GM18508 (cell line): Measurements from ENCODE around the gene LRP1-AS.

Experiments used
- ATAC-seq: cut with Tn5 transposase; IDR thresholded peaks from one replicate; pipeline ENCODE4 v1.9.1; 2021; ENCODE audit warnings: moderate number of reproducible peaks; ENCODE audit not compliant: insufficient read depth, unreplicated experiment

The LRP1-AS gene

GRCh38 chr12:57105011-57105753, 42.2 kb downstream of the LRP1-AS start:
- ATAC-seq, result no peak

GRCh38 chr12:57104292-57104910, 43.0 kb downstream of the LRP1-AS start:
- no peak for ATAC-seq

- no peak for ATAC-seq
Measured at GRCh38 chr12:57103856-57104255, 43.6 kb downstream of the LRP1-AS start.

- no peak for ATAC-seq
Measured at GRCh38 chr12:57101892-57102695, 45.3 kb downstream of the LRP1-AS start.

GRCh38 chr12:57099766-57100165, 47.7 kb downstream of the LRP1-AS start:
- ATAC-seq, result no peak

- ATAC-seq, result no peak
Measured at GRCh38 chr12:57099047-57099714, 48.2 kb downstream of the LRP1-AS start.

- no peak for ATAC-seq
Measured at GRCh38 chr12:57098546-57098945, 48.9 kb downstream of the LRP1-AS start.

- ATAC-seq, result no peak
Measured at GRCh38 chr12:57097554-57097835, 49.9 kb downstream of the LRP1-AS start.

GRCh38 chr12:57096748-57097553, 50.5 kb downstream of the LRP1-AS start:
- no peak for ATAC-seq

GRCh38 chr12:57096099-57096572, 51.3 kb downstream of the LRP1-AS start:
- ATAC-seq, result no peak

- no peak for ATAC-seq
Measured at GRCh38 chr12:57095440-57095839, 52.0 kb downstream of the LRP1-AS start.
